KBM-7 (cell line): Measurements from ENCODE around the gene SPOCK1.

Experiments used
- DNase-seq: peaks from one replicate; pipeline ENCODE4 v3.0.0-alpha.2; 2015
- in situ Hi-C: fragments of 300-500 bp; cut with MboI; formaldehyde crosslinking; loops from 2 replicates; pipeline ENCODE4 v1.14.3; 2020; ENCODE audit warnings: low sequenced_read_pairs, low pct_unique_long_range_greater_than_20kb, mixed read lengths

SPOCK1 gene

GRCh38 chr5:137453483-137454080 lies 45.5 kb downstream of the SPOCK1 start:
- in situ Hi-C loops, result no loop called here
- peak; percentile 28 for DNase-seq

- in situ Hi-C loops, result no loop called here
- no peak for DNase-seq
Observed at GRCh38 chr5:137450759-137451158, 48.4 kb downstream of the SPOCK1 start.

GRCh38 chr5:137448868-137449267 lies 50.3 kb downstream of the SPOCK1 start:
- in situ Hi-C loops, result no loop called here
- no peak for DNase-seq

GRCh38 chr5:137446615-137447014 lies 52.5 kb downstream of the SPOCK1 start:
- no peak for DNase-seq
- in situ Hi-C loops, result no loop called here

- DNase-seq, result no peak
- in situ Hi-C loops, result no loop called here
Observed at GRCh38 chr5:137446151-137446550, 53.0 kb downstream of the SPOCK1 start.

GRCh38 chr5:137442660-137443059 lies 56.5 kb downstream of the SPOCK1 start:
- no peak for DNase-seq
- in situ Hi-C loops, result no loop called here

- in situ Hi-C loops, result no loop called here
Observed at GRCh38 chr5:137441476-137441875, 57.6 kb downstream of the SPOCK1 start.

GRCh38 chr5:137440795-137441194 lies 58.3 kb downstream of the SPOCK1 start:
- in situ Hi-C loops, result no loop called here
- DNase-seq, result no peak

More at GRCh38 chr5:137441476-137441875, 57.6 kb downstream of the SPOCK1 start:
- no peak for DNase-seq

- in situ Hi-C loops, result no loop called here
Observed at GRCh38 chr5:137439645-137440044, 59.5 kb downstream of the SPOCK1 start.

GRCh38 chr5:137438932-137439331 lies 60.2 kb downstream of the SPOCK1 start:
- in situ Hi-C loops, result no loop called here
- DNase-seq, result no peak

More at GRCh38 chr5:137439645-137440044, 59.5 kb downstream of the SPOCK1 start:
- no peak for DNase-seq

GRCh38 chr5:137437774-137438173 lies 61.4 kb downstream of the SPOCK1 start:
- no peak for DNase-seq
- in situ Hi-C loops, result no loop called here

GRCh38 chr5:137433539-137433938 lies 65.6 kb downstream of the SPOCK1 start:
- DNase-seq, result no peak
- in situ Hi-C loops, result no loop called here

- DNase-seq, result no peak
- in situ Hi-C loops, result no loop called here
Observed at GRCh38 chr5:137432376-137432775, 66.8 kb downstream of the SPOCK1 start.

- DNase-seq, result no peak
- in situ Hi-C loops, result no loop called here
Observed at GRCh38 chr5:137431051-137431450, 68.1 kb downstream of the SPOCK1 start.

- no peak for DNase-seq
- in situ Hi-C loops, result no loop called here
Observed at GRCh38 chr5:137415231-137415681, 83.9 kb downstream of the SPOCK1 start.

GRCh38 chr5:137414112-137414755 lies 84.9 kb downstream of the SPOCK1 start:
- no peak for DNase-seq
- in situ Hi-C loops, result no loop called here

- no peak for DNase-seq
- in situ Hi-C loops, result no loop called here
Observed at GRCh38 chr5:137412136-137412535, 87.0 kb downstream of the SPOCK1 start.

GRCh38 chr5:137410234-137411010 lies 88.7 kb downstream of the SPOCK1 start:
- in situ Hi-C loops, result no loop called here
- no peak for DNase-seq

- in situ Hi-C loops, result no loop called here
- DNase-seq, result no peak
Observed at GRCh38 chr5:137409736-137410135, 89.4 kb downstream of the SPOCK1 start.

GRCh38 chr5:137407090-137407489 lies 92.0 kb downstream of the SPOCK1 start:
- DNase-seq, result no peak
- in situ Hi-C loops, result no loop called here
